T-helper 17 cell (primary cell): ENCODE results near the gene TLL2. TPM values are rescaled to one million over a fixed set of nuclear protein-coding genes. Genes with fewer than 3 reads are reported as not detected.
A peak's percentile ranks its signal among the peaks of the same experiment; 100 is the strongest.
"Not testable (repeated sequence)": the region's sequence is repeated elsewhere in the genome, so short reads cannot be mapped to it uniquely, and the experiment has no call there.

ENCODE experiments used
- ATAC-seq: fragments of 150-1000 bp; cut with Tn5 transposase; 2 replicates; pipeline ENCODE4 v1.10.0; 2021; ENCODE audit warnings: mild to moderate bottlenecking, moderate library complexity
- DNase-seq, 3 donors: peaks; one replicate each; pipeline versions ENCODE4 v3.0.0 to v3.0.0-alpha.2; 2020 to 2021
- H3K9me3 ChIP-seq: one replicate; pipeline ENCODE4 v1.7.0; 2013; ENCODE audit warnings: low read length, mild to moderate bottlenecking; ENCODE audit not compliant: control insufficient read depth, poor library complexity, severe bottlenecking
- H3K27ac Mint-ChIP-seq: one replicate; pipeline ENCODE4 v1.8.0; 2022; ENCODE audit warnings: mild to moderate bottlenecking, moderate library complexity, mixed read lengths
- H3K27me3 Mint-ChIP-seq: one replicate; pipeline ENCODE4 v1.8.0; 2022; ENCODE audit warnings: mixed read lengths
- H3K36me3 Mint-ChIP-seq: one replicate; pipeline ENCODE4 v1.8.0; 2022; ENCODE audit warnings: low read depth, mixed read lengths
- H3K4me1 Mint-ChIP-seq: one replicate; pipeline ENCODE4 v1.8.0; 2022; ENCODE audit warnings: mild to moderate bottlenecking, mixed read lengths
- H3K4me3 Mint-ChIP-seq: one replicate; pipeline ENCODE4 v1.8.0; 2022; ENCODE audit warnings: mild to moderate bottlenecking, moderate library complexity, mixed read lengths
- total RNA-seq, 4 donors: library from RNA in 2 of 4; stranded (reverse) in 2 of 4; gene quantifications; one replicate each; pipeline ENCODE4 v1.2.3 and lab custom pipeline; 2022 to 2026

TLL2 gene
- not detected for total RNA-seq
- total RNA-seq (lab: John Stamatoyannopoulos, UW): 0 reads per million in 2 donors

GRCh38 chr10:96513698-96514561, at the start of gene TLL2:
Gene TLL2 (minus strand): TSS chr10:96513926. CDS start chr10:96513685, 241 bp downstream.
- Mint-ChIP-seq H3K36me3 (no peaks in the 10 kb centered on the region), H3K4me1 (peaks cover 20% of the 10 kb centered on the region), H3K4me3 (peak within 1 kb of the TSS; percentile 86), H3K27ac (peak within 1 kb of the TSS; percentile 21), H3K27me3 (peaks cover 27% of the 10 kb centered on the region)
- DNase-seq: peak; percentile 24 to 30 (median 29)
- peak; percentile 69 for ATAC-seq
- H3K9me3 ChIP-seq: no peaks in the 10 kb centered on the region

- H3K36me3 Mint-ChIP-seq: peaks cover 7% of the 10 kb centered on the region
- H3K9me3 ChIP-seq: no peaks in the 10 kb centered on the region
- peaks cover 17% of the 10 kb centered on the region for H3K4me1 Mint-ChIP-seq
- DNase-seq: no peak
- H3K4me3 Mint-ChIP-seq: no peak overlapping the region
- H3K27ac Mint-ChIP-seq: no peak overlapping the region
- ATAC-seq: no peak
- H3K27me3 Mint-ChIP-seq: no peaks in the 10 kb centered on the region
These were observed 47.5 kb upstream of the TLL2 start for GRCh38 chr10:96560966-96561887.

- ATAC-seq: no peak
- peaks cover 14% of the 10 kb centered on the region for H3K4me1 Mint-ChIP-seq
- peaks cover 7% of the 10 kb centered on the region for H3K36me3 Mint-ChIP-seq
- no peak for DNase-seq
- no peak overlapping the region for H3K4me3 Mint-ChIP-seq
- no peaks in the 10 kb centered on the region for H3K9me3 ChIP-seq
- no peak overlapping the region for H3K27ac Mint-ChIP-seq
- H3K27me3 Mint-ChIP-seq: no peaks in the 10 kb centered on the region
These were observed 46.8 kb upstream of the TLL2 start for GRCh38 chr10:96560489-96560888.

GRCh38 chr10:96556003-96556402, 42.3 kb upstream of the TLL2 start:
- no peaks in the 10 kb centered on the region for H3K27me3 Mint-ChIP-seq
- H3K9me3 ChIP-seq: no peaks in the 10 kb centered on the region
- H3K4me3 Mint-ChIP-seq: no peak overlapping the region
- peaks cover 7% of the 10 kb centered on the region for H3K36me3 Mint-ChIP-seq
- DNase-seq (no peak), ATAC-seq (peak; percentile 33)
- H3K27ac Mint-ChIP-seq: no peak overlapping the region
- peaks cover 11% of the 10 kb centered on the region for H3K4me1 Mint-ChIP-seq

- no peak overlapping the region for H3K27ac Mint-ChIP-seq
- no peaks in the 10 kb centered on the region for H3K9me3 ChIP-seq
- peaks cover 6% of the 10 kb centered on the region for H3K4me1 Mint-ChIP-seq
- no peak overlapping the region for H3K4me3 Mint-ChIP-seq
- H3K27me3 Mint-ChIP-seq: no peaks in the 10 kb centered on the region
- peaks cover 3% of the 10 kb centered on the region for H3K36me3 Mint-ChIP-seq
- ATAC-seq (no peak), DNase-seq (no peak)
These were observed 41.6 kb upstream of the TLL2 start for GRCh38 chr10:96555330-96555729.

GRCh38 chr10:96548589-96548988, 34.9 kb upstream of the TLL2 start:
- H3K27me3 Mint-ChIP-seq: no peaks in the 10 kb centered on the region
- H3K27ac Mint-ChIP-seq: no peak overlapping the region
- H3K9me3 ChIP-seq: no peaks in the 10 kb centered on the region
- H3K36me3 Mint-ChIP-seq: peaks cover 12% of the 10 kb centered on the region
- H3K4me3 Mint-ChIP-seq: no peak overlapping the region
- no peak for ATAC-seq
- no peak for DNase-seq
- H3K4me1 Mint-ChIP-seq: peaks cover 11% of the 10 kb centered on the region

- peaks cover 12% of the 10 kb centered on the region for H3K36me3 Mint-ChIP-seq
- DNase-seq, H3K4me1 Mint-ChIP-seq, H3K27me3 Mint-ChIP-seq, H3K4me3 Mint-ChIP-seq, ATAC-seq, H3K9me3 ChIP-seq: not testable (repeated sequence)
- peak overlapping the region; percentile 51 for H3K27ac Mint-ChIP-seq
These were observed 31.8 kb upstream of the TLL2 start for GRCh38 chr10:96545558-96545957.

GRCh38 chr10:96541921-96542320, 28.2 kb upstream of the TLL2 start:
- H3K9me3 ChIP-seq: no peaks in the 10 kb centered on the region
- Mint-ChIP-seq H3K27me3 (no peaks in the 10 kb centered on the region), H3K4me3 (no peak overlapping the region), H3K36me3 (peaks cover 10% of the 10 kb centered on the region), H3K4me1 (peaks cover 13% of the 10 kb centered on the region), H3K27ac (no peak overlapping the region)
- ATAC-seq (no peak), DNase-seq (no peak)

GRCh38 chr10:96540240-96540639, 26.5 kb upstream of the TLL2 start:
- Mint-ChIP-seq H3K27me3 (no peaks in the 10 kb centered on the region), H3K27ac (no peak overlapping the region), H3K36me3 (peaks cover 6% of the 10 kb centered on the region), H3K4me1 (peaks cover 10% of the 10 kb centered on the region), H3K4me3 (no peak overlapping the region)
- DNase-seq (no peak), ATAC-seq (no peak)
- H3K9me3 ChIP-seq: no peaks in the 10 kb centered on the region

- Mint-ChIP-seq H3K27me3 (no peaks in the 10 kb centered on the region), H3K4me3 (no peak overlapping the region), H3K27ac (no peak overlapping the region), H3K4me1 (peaks cover 10% of the 10 kb centered on the region), H3K36me3 (peaks cover 6% of the 10 kb centered on the region)
- no peaks in the 10 kb centered on the region for H3K9me3 ChIP-seq
- ATAC-seq (no peak), DNase-seq (no peak)
These were observed 25.0 kb upstream of the TLL2 start for GRCh38 chr10:96538683-96539082.

- no peak overlapping the region for H3K27ac Mint-ChIP-seq
These were observed 22.4 kb upstream of the TLL2 start for GRCh38 chr10:96536129-96536528.

GRCh38 chr10:96532523-96532922, 18.8 kb upstream of the TLL2 start:
- Mint-ChIP-seq H3K4me3 (no peak overlapping the region), H3K27me3 (no peaks in the 10 kb centered on the region), H3K27ac (no peak overlapping the region), H3K4me1 (peaks cover 9% of the 10 kb centered on the region), H3K36me3 (peaks cover 9% of the 10 kb centered on the region)
- ATAC-seq (no peak), DNase-seq (no peak)
- H3K9me3 ChIP-seq: no peaks in the 10 kb centered on the region

More at GRCh38 chr10:96536129-96536528, 22.4 kb upstream of the TLL2 start:
- DNase-seq: no peak
- no peak for ATAC-seq
- Mint-ChIP-seq H3K4me3 (no peak overlapping the region), H3K4me1 (peaks cover 13% of the 10 kb centered on the region), H3K27me3 (no peaks in the 10 kb centered on the region), H3K36me3 (peaks cover 6% of the 10 kb centered on the region)
- H3K9me3 ChIP-seq: no peaks in the 10 kb centered on the region

GRCh38 chr10:96529634-96530279, 16.0 kb upstream of the TLL2 start:
- Mint-ChIP-seq H3K4me1 (peaks cover 9% of the 10 kb centered on the region), H3K4me3 (no peak overlapping the region), H3K27me3 (no peaks in the 10 kb centered on the region), H3K36me3 (peaks cover 13% of the 10 kb centered on the region), H3K27ac (no peak overlapping the region)
- no peak for DNase-seq
- H3K9me3 ChIP-seq: no peaks in the 10 kb centered on the region
- no peak for ATAC-seq
